ENCODE measurements around the gene MVP. TPM values are rescaled to one million over a fixed set of nuclear protein-coding genes. Genes with fewer than 3 reads are reported as not detected.

The MVP gene
- polyA plus RNA-seq, 1 donor from 2014 or later: 2.5 TPM

GRCh38 chr16:29845656-29846055 is 25.4 kb downstream of the MVP start:
- Histone ChIP-seq H2AFZ (ENCODE audit: low read depth, low read length) (no peak overlapping the region), H3K9me2 (ENCODE audit: insufficient read depth, low read length) (no peaks in the 10 kb centered on the region), H3K36me3 (ENCODE audit: insufficient read depth, low read length) (no peaks in the 10 kb centered on the region), H3K4me2 (ENCODE audit: low read length) (no peak overlapping the region), H3F3A (ENCODE audit: insufficient read depth, low read length, poor library complexity, severe bottlenecking) (no peaks in the 10 kb centered on the region), H3K79me2 (replicated peaks; ENCODE audit: insufficient read depth, low read length) (no peaks in the 10 kb centered on the region), H4K20me1 (ENCODE audit: insufficient read depth) (no peaks in the 10 kb centered on the region), H3K9me3 (ENCODE audit: low read length) (no peaks in the 10 kb centered on the region), H3K4me3 (ENCODE audit: low read length) (no peak overlapping the region), H3K27ac (ENCODE audit: low read length) (no peak overlapping the region), H3K27me3 (ENCODE audit: insufficient read depth, low read depth, low read length) (no peaks in the 10 kb centered on the region), H3K9ac (ENCODE audit: low read length) (no peak overlapping the region)
- TF ChIP-seq, protein P1, sequence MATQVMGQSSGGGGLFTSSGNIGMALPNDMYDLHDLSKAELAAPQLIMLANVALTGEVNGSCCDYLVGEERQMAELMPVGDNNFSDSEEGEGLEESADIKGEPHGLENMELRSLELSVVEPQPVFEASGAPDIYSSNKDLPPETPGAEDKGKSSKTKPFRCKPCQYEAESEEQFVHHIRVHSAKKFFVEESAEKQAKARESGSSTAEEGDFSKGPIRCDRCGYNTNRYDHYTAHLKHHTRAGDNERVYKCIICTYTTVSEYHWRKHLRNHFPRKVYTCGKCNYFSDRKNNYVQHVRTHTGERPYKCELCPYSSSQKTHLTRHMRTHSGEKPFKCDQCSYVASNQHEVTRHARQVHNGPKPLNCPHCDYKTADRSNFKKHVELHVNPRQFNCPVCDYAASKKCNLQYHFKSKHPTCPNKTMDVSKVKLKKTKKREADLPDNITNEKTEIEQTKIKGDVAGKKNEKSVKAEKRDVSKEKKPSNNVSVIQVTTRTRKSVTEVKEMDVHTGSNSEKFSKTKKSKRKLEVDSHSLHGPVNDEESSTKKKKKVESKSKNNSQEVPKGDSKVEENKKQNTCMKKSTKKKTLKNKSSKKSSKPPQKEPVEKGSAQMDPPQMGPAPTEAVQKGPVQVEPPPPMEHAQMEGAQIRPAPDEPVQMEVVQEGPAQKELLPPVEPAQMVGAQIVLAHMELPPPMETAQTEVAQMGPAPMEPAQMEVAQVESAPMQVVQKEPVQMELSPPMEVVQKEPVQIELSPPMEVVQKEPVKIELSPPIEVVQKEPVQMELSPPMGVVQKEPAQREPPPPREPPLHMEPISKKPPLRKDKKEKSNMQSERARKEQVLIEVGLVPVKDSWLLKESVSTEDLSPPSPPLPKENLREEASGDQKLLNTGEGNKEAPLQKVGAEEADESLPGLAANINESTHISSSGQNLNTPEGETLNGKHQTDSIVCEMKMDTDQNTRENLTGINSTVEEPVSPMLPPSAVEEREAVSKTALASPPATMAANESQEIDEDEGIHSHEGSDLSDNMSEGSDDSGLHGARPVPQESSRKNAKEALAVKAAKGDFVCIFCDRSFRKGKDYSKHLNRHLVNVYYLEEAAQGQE (IDR thresholded peaks at IDR 0.05; ENCODE audit: borderline replicate concordance): no peak
- no peak for TF ChIP-seq SMC3 (conservative IDR thresholded peaks at IDR 0.05; ENCODE audit: poor library complexity)
- no peak for TF ChIP-seq TAF1 (IDR thresholded peaks at IDR 0.05; ENCODE audit: low read depth)
- no peak for TF ChIP-seq MXI1 (conservative IDR thresholded peaks at IDR 0.05; ENCODE audit: poor library complexity, severe bottlenecking)
- TF ChIP-seq POLR2AphosphoS5 (IDR thresholded peaks at IDR 0.05): no peak
- TF ChIP-seq EZH2 (IDR thresholded peaks at IDR 0.05; ENCODE audit: borderline replicate concordance, insufficient read depth, low read length, poor library complexity, severe bottlenecking): no peak
- no peak for TF ChIP-seq RAD21 (conservative IDR thresholded peaks at IDR 0.05)
- TF ChIP-seq CTCF (IDR thresholded peaks at IDR 0.05; ENCODE audit: poor library complexity, severe bottlenecking): no peak
- TF ChIP-seq EP300 (conservative IDR thresholded peaks at IDR 0.05; ENCODE audit: poor library complexity, severe bottlenecking): no peak

GRCh38 chr16:29848420-29849297 is 28.4 kb downstream of the MVP start:
- Histone ChIP-seq H3K9me2 (ENCODE audit: insufficient read depth, low read length) (no peaks in the 10 kb centered on the region), H3K27ac (ENCODE audit: low read length) (no peak overlapping the region), H3K4me3 (ENCODE audit: low read length) (no peak overlapping the region), H4K20me1 (ENCODE audit: insufficient read depth) (no peaks in the 10 kb centered on the region), H3K4me2 (ENCODE audit: low read length) (no peak overlapping the region), H3K9ac (ENCODE audit: low read length) (no peak overlapping the region), H3K9me3 (ENCODE audit: low read length) (no peaks in the 10 kb centered on the region), H3K27me3 (ENCODE audit: insufficient read depth, low read depth, low read length) (no peaks in the 10 kb centered on the region), H3K36me3 (ENCODE audit: insufficient read depth, low read length) (no peaks in the 10 kb centered on the region), H3K79me2 (replicated peaks; ENCODE audit: insufficient read depth, low read length) (no peaks in the 10 kb centered on the region), H3F3A (ENCODE audit: insufficient read depth, low read length, poor library complexity, severe bottlenecking) (no peaks in the 10 kb centered on the region), H2AFZ (ENCODE audit: low read depth, low read length) (no peak overlapping the region)
- peak; percentile 33 for TF ChIP-seq CTCF (IDR thresholded peaks at IDR 0.05; ENCODE audit: poor library complexity, severe bottlenecking)
- peak; percentile 24 for TF ChIP-seq SMC3 (conservative IDR thresholded peaks at IDR 0.05; ENCODE audit: poor library complexity)
- TF ChIP-seq RAD21 (conservative IDR thresholded peaks at IDR 0.05): no peak
- TF ChIP-seq POLR2AphosphoS5 (IDR thresholded peaks at IDR 0.05): no peak

All from neural cell (in vitro differentiated cells).